HG03521 (cell line): ENCODE measurements around the gene GARNL3.

Experiments
- ATAC-seq: cut with Tn5 transposase; IDR thresholded peaks from one replicate; pipeline ENCODE4 v1.9.1; 2021; ENCODE audit warnings: mild to moderate bottlenecking, moderate library complexity; ENCODE audit not compliant: unreplicated experiment

The GARNL3 gene

GRCh38 chr9:127344368-127345000 lies 79.9 kb downstream of the GARNL3 start:
- no peak for ATAC-seq

- ATAC-seq = no peak
These were observed 81.0 kb downstream of the GARNL3 start for GRCh38 chr9:127345566-127345965.

- no peak for ATAC-seq
These were observed 82.0 kb downstream of the GARNL3 start for GRCh38 chr9:127346584-127346983.

- no peak for ATAC-seq
These were observed 83.5 kb downstream of the GARNL3 start for GRCh38 chr9:127347831-127348776.

GRCh38 chr9:127349483-127350113 lies 85.0 kb downstream of the GARNL3 start:
- no peak for ATAC-seq

GRCh38 chr9:127351182-127352166 lies 86.9 kb downstream of the GARNL3 start:
- ATAC-seq = no peak

GRCh38 chr9:127353882-127354281 lies 89.3 kb downstream of the GARNL3 start:
- no peak for ATAC-seq

- no peak for ATAC-seq
These were observed 92.3 kb downstream of the GARNL3 start for GRCh38 chr9:127356906-127357305.

GRCh38 chr9:127358023-127358535 lies 93.5 kb downstream of the GARNL3 start:
- ATAC-seq = no peak

GRCh38 chr9:127358770-127359169 lies 94.2 kb downstream of the GARNL3 start:
- no peak for ATAC-seq

GRCh38 chr9:127360250-127360649 lies 95.7 kb downstream of the GARNL3 start:
- ATAC-seq = no peak

- no peak for ATAC-seq
These were observed 96.3 kb downstream of the GARNL3 start for GRCh38 chr9:127360829-127361228.

GRCh38 chr9:127361561-127361960 lies 97.0 kb downstream of the GARNL3 start:
- ATAC-seq = no peak

GRCh38 chr9:127362829-127363228 lies 98.3 kb downstream of the GARNL3 start:
- no peak for ATAC-seq

- ATAC-seq = no peak
These were observed 100.9 kb downstream of the GARNL3 start for GRCh38 chr9:127365461-127365860.

GRCh38 chr9:127366594-127366993 lies 102.0 kb downstream of the GARNL3 start:
- no peak for ATAC-seq

- no peak for ATAC-seq
These were observed 104.4 kb downstream of the GARNL3 start for GRCh38 chr9:127368852-127369402.

- no peak for ATAC-seq
These were observed 104.9 kb downstream of the GARNL3 start for GRCh38 chr9:127369428-127369827.

- ATAC-seq = no peak
These were observed 105.6 kb downstream of the GARNL3 start for GRCh38 chr9:127370147-127370579.
